SK-N-SH treated with all-trans-retinoic acid at 6 μM for 48 hours (cell line): ENCODE measurements around the gene GRID1.

Experiments used
- ATAC-seq: fragments of 200-7000 bp; cut with Tn5 transposase; 3 replicates; pipeline ENCODE4 v1.9.1; 2020; ENCODE audit warnings: mild to moderate bottlenecking, moderate library complexity
- ARNTL ChIP-seq: fragments of 450-650 bp; formaldehyde crosslinking; IDR thresholded peaks from 2 replicates; pipeline ENCODE4 v1.5.0; 2020; ENCODE audit warnings: low read depth, mild to moderate bottlenecking, moderate library complexity, borderline replicate concordance
- BACH2 ChIP-seq: fragments of 250-450 bp; sonication (Bioruptor Pico); IDR thresholded peaks from 2 replicates; pipeline ENCODE4 v1.9.0; 2021; ENCODE audit warnings: mild to moderate bottlenecking, borderline replicate concordance
- CSDC2 ChIP-seq: fragments of 250-450 bp; sonication (Bioruptor Pico); IDR thresholded peaks from 2 replicates; pipeline ENCODE4 v1.5.0; 2020; ENCODE audit warnings: mild to moderate bottlenecking, moderate library complexity
- ESRRG ChIP-seq: fragments of 250-450 bp; sonication (Bioruptor Pico); IDR thresholded peaks from 2 replicates; pipeline ENCODE4 v1.6.1; 2021; ENCODE audit warnings: mild to moderate bottlenecking
- GLIS3 ChIP-seq: fragments of 250-450 bp; sonication (Bioruptor Pico); IDR thresholded peaks from 2 replicates; pipeline ENCODE4 v1.5.0; 2020; ENCODE audit warnings: mild to moderate bottlenecking, moderate library complexity
- ISL1 ChIP-seq: fragments of 250-450 bp; sonication (Bioruptor Pico); IDR thresholded peaks from 2 replicates; pipeline ENCODE4 v2.1.2; 2022; ENCODE audit warnings: mild to moderate bottlenecking, moderate library complexity
- OSR1 ChIP-seq: fragments of 250-450 bp; sonication (Bioruptor Pico); IDR thresholded peaks from 2 replicates; pipeline ENCODE4 v1.8.0; 2022; ENCODE audit warnings: moderate library complexity, mild to moderate bottlenecking, inconsistent platforms
- RARB ChIP-seq: fragments of 250-450 bp; sonication (Bioruptor Pico); IDR thresholded peaks from 2 replicates; pipeline ENCODE4 v1.8.0; 2021; ENCODE audit warnings: mild to moderate bottlenecking, moderate library complexity
- SNAI2 ChIP-seq: fragments of 250-450 bp; sonication (Bioruptor Pico); IDR thresholded peaks from 2 replicates; pipeline ENCODE4 v1.5.0; 2020; ENCODE audit warnings: mild to moderate bottlenecking, moderate library complexity
- TCF4 ChIP-seq: fragments of 250-450 bp; sonication (Bioruptor Pico); IDR thresholded peaks from 2 replicates; pipeline ENCODE4 v1.8.0; 2021; ENCODE audit warnings: mild to moderate bottlenecking, moderate library complexity, borderline replicate concordance
- TOX ChIP-seq: fragments of 250-450 bp; sonication (Bioruptor Pico); IDR thresholded peaks from 2 replicates; pipeline ENCODE4 v1.8.0; 2021; ENCODE audit warnings: mild to moderate bottlenecking, moderate library complexity, borderline replicate concordance
- ZC3H10 ChIP-seq: fragments of 250-450 bp; sonication (Bioruptor Pico); IDR thresholded peaks from 2 replicates; pipeline ENCODE4 v1.5.1; 2021; ENCODE audit warnings: mild to moderate bottlenecking, moderate library complexity
- ZNF565 ChIP-seq: fragments of 450-650 bp; formaldehyde crosslinking; conservative IDR thresholded peaks from 2 replicates; pipeline ENCODE4 v1.5.0; 2020; ENCODE audit warnings: low read depth, mild to moderate bottlenecking, moderate library complexity
- ZNF70 ChIP-seq: fragments of 450-650 bp; formaldehyde crosslinking; IDR thresholded peaks from 2 replicates; pipeline ENCODE4 v1.5.0; 2020; ENCODE audit warnings: mild to moderate bottlenecking, moderate library complexity
- ZNF8 ChIP-seq: fragments of 450-650 bp; formaldehyde crosslinking; IDR thresholded peaks from 2 replicates; pipeline ENCODE4 v1.5.0; 2020; ENCODE audit warnings: mild to moderate bottlenecking, moderate library complexity
- TF ChIP-seq, protein P1 (sequence below): fragments of 250-450 bp; sonication (Bioruptor Pico); IDR thresholded peaks from 2 replicates; pipeline ENCODE4 v1.5.1; 2021; ENCODE audit warnings: mild to moderate bottlenecking, moderate library complexity
- TF ChIP-seq, protein P2 (sequence below): fragments of 250-450 bp; sonication (Bioruptor Pico); IDR thresholded peaks from 2 replicates; pipeline ENCODE4 v1.5.1; 2020; ENCODE audit warnings: low read depth, mild to moderate bottlenecking, moderate library complexity
- TF ChIP-seq, protein P3 (sequence below): fragments of 250-450 bp; sonication (Bioruptor Pico); IDR thresholded peaks from 2 replicates; pipeline ENCODE4 v1.5.0; 2020; ENCODE audit warnings: mild to moderate bottlenecking, moderate library complexity
- TF ChIP-seq, protein P4 (sequence below): fragments of 250-450 bp; sonication (Bioruptor Pico); IDR thresholded peaks from 2 replicates; pipeline ENCODE4 v1.8.0; 2021; ENCODE audit warnings: low read depth, mild to moderate bottlenecking, moderate library complexity, borderline replicate concordance
- TF ChIP-seq, protein P5 (sequence below): fragments of 250-450 bp; sonication (Bioruptor Pico); IDR thresholded peaks from 2 replicates; pipeline ENCODE4 v1.8.0; 2020; ENCODE audit warnings: mild to moderate bottlenecking, moderate library complexity, borderline replicate concordance

Gene GRID1

DNA sequence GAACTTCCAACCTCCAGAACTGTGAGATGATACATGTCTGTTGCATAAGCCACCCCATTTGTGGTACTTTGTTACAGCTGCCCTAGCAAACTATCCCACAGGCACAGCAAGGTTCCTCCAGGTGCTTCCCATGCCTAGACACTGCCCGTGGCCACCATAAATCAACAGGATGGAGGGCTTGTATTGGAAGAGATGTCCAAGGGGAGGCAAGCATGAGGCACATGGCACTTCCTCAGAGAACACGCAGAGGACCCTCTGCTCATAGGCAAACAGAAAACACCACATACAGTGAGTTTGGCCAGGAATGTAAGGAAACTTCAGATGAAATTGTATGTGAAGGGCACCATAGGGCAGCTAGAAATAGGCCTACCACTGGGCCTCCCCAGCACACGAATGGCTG is 291.1 kb downstream of the GRID1 start:
- ATAC-seq = no peak
- TF ChIP-seq, protein P1, sequence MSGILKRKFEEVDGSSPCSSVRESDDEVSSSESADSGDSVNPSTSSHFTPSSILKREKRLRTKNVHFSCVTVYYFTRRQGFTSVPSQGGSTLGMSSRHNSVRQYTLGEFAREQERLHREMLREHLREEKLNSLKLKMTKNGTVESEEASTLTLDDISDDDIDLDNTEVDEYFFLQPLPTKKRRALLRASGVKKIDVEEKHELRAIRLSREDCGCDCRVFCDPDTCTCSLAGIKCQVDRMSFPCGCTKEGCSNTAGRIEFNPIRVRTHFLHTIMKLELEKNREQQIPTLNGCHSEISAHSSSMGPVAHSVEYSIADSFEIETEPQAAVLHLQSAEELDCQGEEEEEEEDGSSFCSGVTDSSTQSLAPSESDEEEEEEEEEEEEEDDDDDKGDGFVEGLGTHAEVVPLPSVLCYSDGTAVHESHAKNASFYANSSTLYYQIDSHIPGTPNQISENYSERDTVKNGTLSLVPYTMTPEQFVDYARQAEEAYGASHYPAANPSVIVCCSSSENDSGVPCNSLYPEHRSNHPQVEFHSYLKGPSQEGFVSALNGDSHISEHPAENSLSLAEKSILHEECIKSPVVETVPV (CRISPR knock-in tag) = no peak
- TF ChIP-seq, protein P2, sequence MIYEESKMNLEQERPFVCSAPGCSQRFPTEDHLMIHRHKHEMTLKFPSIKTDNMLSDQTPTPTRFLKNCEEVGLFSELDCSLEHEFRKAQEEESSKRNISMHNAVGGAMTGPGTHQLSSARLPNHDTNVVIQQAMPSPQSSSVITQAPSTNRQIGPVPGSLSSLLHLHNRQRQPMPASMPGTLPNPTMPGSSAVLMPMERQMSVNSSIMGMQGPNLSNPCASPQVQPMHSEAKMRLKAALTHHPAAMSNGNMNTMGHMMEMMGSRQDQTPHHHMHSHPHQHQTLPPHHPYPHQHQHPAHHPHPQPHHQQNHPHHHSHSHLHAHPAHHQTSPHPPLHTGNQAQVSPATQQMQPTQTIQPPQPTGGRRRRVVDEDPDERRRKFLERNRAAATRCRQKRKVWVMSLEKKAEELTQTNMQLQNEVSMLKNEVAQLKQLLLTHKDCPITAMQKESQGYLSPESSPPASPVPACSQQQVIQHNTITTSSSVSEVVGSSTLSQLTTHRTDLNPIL (CRISPR knock-in tag) = no peak
- TF ChIP-seq OSR1 (CRISPR knock-in tag) = no peak
- no peak for TF ChIP-seq SNAI2 (CRISPR knock-in tag)
- TF ChIP-seq ZNF8 (CRISPR knock-in tag) = no peak
- TF ChIP-seq, protein P3, sequence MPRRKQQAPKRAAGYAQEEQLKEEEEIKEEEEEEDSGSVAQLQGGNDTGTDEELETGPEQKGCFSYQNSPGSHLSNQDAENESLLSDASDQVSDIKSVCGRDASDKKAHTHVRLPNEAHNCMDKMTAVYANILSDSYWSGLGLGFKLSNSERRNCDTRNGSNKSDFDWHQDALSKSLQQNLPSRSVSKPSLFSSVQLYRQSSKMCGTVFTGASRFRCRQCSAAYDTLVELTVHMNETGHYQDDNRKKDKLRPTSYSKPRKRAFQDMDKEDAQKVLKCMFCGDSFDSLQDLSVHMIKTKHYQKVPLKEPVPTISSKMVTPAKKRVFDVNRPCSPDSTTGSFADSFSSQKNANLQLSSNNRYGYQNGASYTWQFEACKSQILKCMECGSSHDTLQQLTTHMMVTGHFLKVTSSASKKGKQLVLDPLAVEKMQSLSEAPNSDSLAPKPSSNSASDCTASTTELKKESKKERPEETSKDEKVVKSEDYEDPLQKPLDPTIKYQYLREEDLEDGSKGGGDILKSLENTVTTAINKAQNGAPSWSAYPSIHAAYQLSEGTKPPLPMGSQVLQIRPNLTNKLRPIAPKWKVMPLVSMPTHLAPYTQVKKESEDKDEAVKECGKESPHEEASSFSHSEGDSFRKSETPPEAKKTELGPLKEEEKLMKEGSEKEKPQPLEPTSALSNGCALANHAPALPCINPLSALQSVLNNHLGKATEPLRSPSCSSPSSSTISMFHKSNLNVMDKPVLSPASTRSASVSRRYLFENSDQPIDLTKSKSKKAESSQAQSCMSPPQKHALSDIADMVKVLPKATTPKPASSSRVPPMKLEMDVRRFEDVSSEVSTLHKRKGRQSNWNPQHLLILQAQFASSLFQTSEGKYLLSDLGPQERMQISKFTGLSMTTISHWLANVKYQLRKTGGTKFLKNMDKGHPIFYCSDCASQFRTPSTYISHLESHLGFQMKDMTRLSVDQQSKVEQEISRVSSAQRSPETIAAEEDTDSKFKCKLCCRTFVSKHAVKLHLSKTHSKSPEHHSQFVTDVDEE (CRISPR knock-in tag) = no peak
- no peak for TF ChIP-seq ISL1 (CRISPR knock-in tag)

DNA sequence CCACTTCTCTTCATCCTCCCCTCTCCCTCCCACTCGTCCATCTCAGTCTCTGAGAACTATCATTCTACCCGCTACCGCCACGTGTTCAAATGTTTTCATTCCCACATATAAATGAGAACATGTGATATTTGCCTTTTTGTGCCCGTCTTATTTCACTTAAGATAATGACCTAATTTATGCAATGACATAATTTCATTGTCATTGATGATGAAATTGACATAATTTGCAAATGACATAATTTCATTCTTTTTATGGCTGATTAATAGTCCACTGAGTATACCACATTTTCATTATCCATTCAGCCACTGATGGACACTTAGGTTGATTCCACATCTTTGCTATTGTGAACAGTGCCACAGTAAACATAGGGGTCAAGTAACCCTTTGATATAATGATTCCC is 292.3 kb downstream of the GRID1 start:
- no peak for TF ChIP-seq TCF4 (CRISPR knock-in tag)
- TF ChIP-seq, protein P3 (CRISPR knock-in tag) = no peak
- no peak for TF ChIP-seq TOX (CRISPR knock-in tag)
- TF ChIP-seq ZNF70 = no peak
- TF ChIP-seq OSR1 (CRISPR knock-in tag) = no peak
- no peak for TF ChIP-seq RARB (CRISPR knock-in tag)
- no peak for TF ChIP-seq ZNF8 (CRISPR knock-in tag)
- TF ChIP-seq ESRRG (CRISPR knock-in tag) = no peak
- no peak for TF ChIP-seq SNAI2 (CRISPR knock-in tag)
- TF ChIP-seq, protein P4, sequence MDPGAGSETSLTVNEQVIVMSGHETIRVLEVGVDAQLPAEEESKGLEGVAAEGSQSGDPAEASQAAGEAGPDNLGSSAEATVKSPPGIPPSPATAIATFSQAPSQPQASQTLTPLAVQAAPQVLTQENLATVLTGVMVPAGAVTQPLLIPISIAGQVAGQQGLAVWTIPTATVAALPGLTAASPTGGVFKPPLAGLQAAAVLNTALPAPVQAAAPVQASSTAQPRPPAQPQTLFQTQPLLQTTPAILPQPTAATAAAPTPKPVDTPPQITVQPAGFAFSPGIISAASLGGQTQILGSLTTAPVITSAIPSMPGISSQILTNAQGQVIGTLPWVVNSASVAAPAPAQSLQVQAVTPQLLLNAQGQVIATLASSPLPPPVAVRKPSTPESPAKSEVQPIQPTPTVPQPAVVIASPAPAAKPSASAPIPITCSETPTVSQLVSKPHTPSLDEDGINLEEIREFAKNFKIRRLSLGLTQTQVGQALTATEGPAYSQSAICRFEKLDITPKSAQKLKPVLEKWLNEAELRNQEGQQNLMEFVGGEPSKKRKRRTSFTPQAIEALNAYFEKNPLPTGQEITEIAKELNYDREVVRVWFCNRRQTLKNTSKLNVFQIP (CRISPR knock-in tag) = no peak
- TF ChIP-seq GLIS3 = no peak
- no peak for TF ChIP-seq BACH2 (CRISPR knock-in tag)
- TF ChIP-seq ISL1 (CRISPR knock-in tag) = no peak
- no peak for TF ChIP-seq ZNF565
- no peak for TF ChIP-seq ZC3H10
- TF ChIP-seq, protein P5, sequence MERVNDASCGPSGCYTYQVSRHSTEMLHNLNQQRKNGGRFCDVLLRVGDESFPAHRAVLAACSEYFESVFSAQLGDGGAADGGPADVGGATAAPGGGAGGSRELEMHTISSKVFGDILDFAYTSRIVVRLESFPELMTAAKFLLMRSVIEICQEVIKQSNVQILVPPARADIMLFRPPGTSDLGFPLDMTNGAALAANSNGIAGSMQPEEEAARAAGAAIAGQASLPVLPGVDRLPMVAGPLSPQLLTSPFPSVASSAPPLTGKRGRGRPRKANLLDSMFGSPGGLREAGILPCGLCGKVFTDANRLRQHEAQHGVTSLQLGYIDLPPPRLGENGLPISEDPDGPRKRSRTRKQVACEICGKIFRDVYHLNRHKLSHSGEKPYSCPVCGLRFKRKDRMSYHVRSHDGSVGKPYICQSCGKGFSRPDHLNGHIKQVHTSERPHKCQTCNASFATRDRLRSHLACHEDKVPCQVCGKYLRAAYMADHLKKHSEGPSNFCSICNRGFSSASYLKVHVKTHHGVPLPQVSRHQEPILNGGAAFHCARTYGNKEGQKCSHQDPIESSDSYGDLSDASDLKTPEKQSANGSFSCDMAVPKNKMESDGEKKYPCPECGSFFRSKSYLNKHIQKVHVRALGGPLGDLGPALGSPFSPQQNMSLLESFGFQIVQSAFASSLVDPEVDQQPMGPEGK (CRISPR knock-in tag) = no peak
- TF ChIP-seq, protein P1 (CRISPR knock-in tag) = no peak
- no peak for TF ChIP-seq CSDC2 (CRISPR knock-in tag)
- TF ChIP-seq ARNTL (CRISPR knock-in tag) = no peak
- ATAC-seq = no peak
